Transverse colon (tissue), 4 donors: ENCODE results near the gene SBNO1. TPM values are rescaled to one million over a fixed set of nuclear protein-coding genes. Genes with fewer than 3 reads are reported as not detected.
A peak's percentile ranks its signal among the peaks of the same experiment; 100 is the strongest.
"Not testable (repeated sequence)": the region's sequence is repeated elsewhere in the genome, so short reads cannot be mapped to it uniquely, and the experiment has no call there.

Experiments
- DNase-seq: peaks from one replicate; pipeline ENCODE4 v3.0.0-alpha.2; 2019
- H3K27ac ChIP-seq, 4 donors: fragments of 200-600 bp; sonication (generic); 2 replicates each; pipeline ENCODE4 v1.5.1; 2016 to 2018; ENCODE audit warnings: inconsistent platforms in 4 of 4
- H3K27me3 ChIP-seq: fragments of 200-600 bp; sonication (generic); 2 replicates; pipeline ENCODE4 v1.5.1; 2017; ENCODE audit warnings: inconsistent platforms
- H3K36me3 ChIP-seq, 4 donors: fragments of 200-600 bp; sonication (generic); 2 replicates each; pipeline ENCODE4 v1.5.1; 2017 to 2019; ENCODE audit warnings: inconsistent platforms in 4 of 4
- H3K4me1 ChIP-seq, 4 donors: fragments of 200-600 bp; sonication (generic); 2 replicates each; pipeline ENCODE4 v1.5.1; 2017 to 2020; ENCODE audit warnings: inconsistent platforms in 4 of 4
- H3K4me3 ChIP-seq, 4 donors: fragments of 200-600 bp; sonication (generic); 1 replicate in 1 of 4; 2 replicates in 3 of 4; pipeline versions ENCODE4 v1.5.1 to v1.6.1; 2017 to 2019; ENCODE audit warnings: inconsistent platforms in 4 of 4
- H3K9me3 ChIP-seq, 2 donors: fragments of 200-600 bp; sonication (generic); 2 replicates each; pipeline ENCODE4 v1.5.1; 2017 to 2019; ENCODE audit warnings: inconsistent platforms in 2 of 2
- CTCF ChIP-seq, 5 experiments: fragments of 200-600 bp in 3 of 5; fragments of 450-650 bp in 2 of 5; sonication (generic) in 3 of 5; IDR thresholded peaks; 1 replicate in 2 of 5; 2 replicates in 3 of 5; pipeline ENCODE4 v1.5.1; 2016 to 2017; ENCODE audit warnings: antibody characterized with exemption in 5 of 5, inconsistent platforms in 3 of 5, mild to moderate bottlenecking in 2 of 5, moderate library complexity in 1 of 5
- EP300 ChIP-seq: sonication (generic); formaldehyde crosslinking; IDR thresholded peaks from one replicate; pipeline ENCODE4 v1.6.1; 2017; ENCODE audit warnings: antibody characterized with exemption, low read depth
- POLR2A ChIP-seq: fragments of 450-650 bp; IDR thresholded peaks from one replicate; pipeline ENCODE4 v1.6.1; 2016; ENCODE audit warnings: antibody characterized with exemption, mild to moderate bottlenecking, moderate library complexity
- POLR2AphosphoS5 ChIP-seq, 3 donors: sonication (generic); formaldehyde crosslinking; IDR thresholded peaks; one replicate each; pipeline ENCODE4 v1.6.1; 2016; ENCODE audit warnings: antibody characterized with exemption in 3 of 3
- WGBS, 2 donors: methylation state at CpG; one replicate each; pipeline ENCODE4 v1.1.5; 2018; ENCODE audit warnings: low coverage in 1 of 2; 5-methylcytosine and 5-hydroxymethylcytosine counted together
- in situ Hi-C, 4 donors: fragments of 200-750 bp; cut with MboI; loops; one replicate each; pipeline versions ENCODE4 v1.15.0 to v1.15.1; 2017; ENCODE audit warnings: low sequenced_read_pairs in 3 of 4, low pct_ligation_motif_present in 1 of 4, low pct_unique_long_range_greater_than_20kb in 1 of 4
- intact Hi-C: fragments of 100-400 bp; cut with DNase I; formaldehyde crosslinking; loops from one replicate; pipeline ENCODE4 v1.15.1; 2023; ENCODE audit warnings: low total_unique reads
- total RNA-seq, 4 donors: library from RNA; depleted of rRNA; stranded (reverse); fragments of >200 nt; gene quantifications; one replicate each; pipeline ENCODE4 v1.1.0, GENCODE V29; 2016

The SBNO1 gene
- total RNA-seq, 4 donors from 2014 or later = 14.6 to 26.9 (median 23.8) TPM

DNA sequence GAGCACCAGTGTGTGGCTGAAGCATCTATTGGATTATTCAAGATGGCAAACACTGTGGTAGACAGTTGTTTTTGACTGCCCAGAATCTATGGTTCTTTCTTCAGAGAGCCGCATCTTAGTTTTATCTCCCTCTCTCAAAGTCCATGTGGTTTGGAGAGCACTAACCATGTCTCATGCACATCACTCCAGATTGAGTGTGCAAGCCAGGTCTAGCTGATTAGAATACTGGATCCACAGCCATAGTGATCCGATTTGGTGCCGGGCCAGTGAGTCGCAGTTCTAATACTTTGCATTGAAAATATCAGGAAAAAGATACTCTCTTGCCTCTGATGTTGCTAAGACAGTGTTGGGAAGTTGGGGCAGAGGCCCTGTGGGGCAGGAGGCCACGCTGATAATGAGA, 4.6 kb upstream of the SBNO1 start:
- 90 to 95% methylated on average over 4 to 5 of the region's 5 CpGs for WGBS, 2 donors
- Histone ChIP-seq H3K4me3 (no peak overlapping the region), H3K27me3 (no peaks in the 10 kb centered on the region), H3K36me3 (no peaks in the 10 kb centered on the region), H3K4me1 (peaks cover 4 to 8% (median 5%) of the 10 kb centered on the region in 4 donors), H3K9me3 (no peaks in the 10 kb centered on the region), H3K27ac (no peak overlapping the region)
- in situ Hi-C loops (loop anchor here in 1 of 4 donors (10.0 kb wide), 1 partner anchor 104 kb away; no protein-coding TSS in a partner anchor), intact Hi-C loops (no loop called here)
- no peak for TF ChIP-seq CTCF (IDR thresholded peaks at IDR 0.05)
- TF ChIP-seq POLR2A = no peak
- TF ChIP-seq POLR2AphosphoS5 (IDR thresholded peaks at IDR 0.05) = no peak
- no peak for TF ChIP-seq EP300
- no peak for DNase-seq

DNA sequence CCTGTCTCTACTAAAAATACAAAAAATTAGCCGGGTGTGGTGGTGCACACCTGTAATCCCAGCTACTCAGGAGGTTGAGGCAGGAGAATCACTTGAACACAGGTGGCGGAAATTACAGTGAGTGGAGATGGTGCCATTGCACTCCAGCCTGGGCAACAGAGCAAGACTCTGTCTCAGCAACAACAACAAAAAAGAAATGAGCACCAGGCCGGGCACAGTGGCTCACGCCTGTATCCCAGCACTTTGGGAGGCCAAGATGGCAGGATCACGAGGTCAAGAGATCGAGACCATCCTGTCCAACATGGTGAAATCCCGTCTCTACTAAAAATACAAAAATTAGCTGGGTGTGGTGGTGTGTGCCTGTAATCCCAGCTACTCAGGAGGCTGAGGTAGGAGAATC, 3.8 kb upstream of the SBNO1 start:
- H3K4me3 ChIP-seq, H3K27me3 ChIP-seq, H3K9me3 ChIP-seq, DNase-seq, H3K27ac ChIP-seq, H3K4me1 ChIP-seq, intact Hi-C loops, H3K36me3 ChIP-seq: not testable (repeated sequence)
- 96 to 98% methylated on average over 6 to 7 of the region's 7 CpGs for whole genome bisulfite sequencing, 2 donors
- in situ Hi-C loops = loop anchor here in 1 of 4 donors (10.0 kb wide), 1 partner anchor 104 kb away; no protein-coding TSS in a partner anchor

- 93 to 100% methylated on average over 2 to 4 of the region's 4 CpGs for WGBS, 2 donors
- DNase-seq = no peak
- no peaks in the 10 kb centered on the region for H3K9me3 ChIP-seq
- peak overlapping the region in 2 of 4 donors; percentile 2 to 23 for H3K27ac ChIP-seq
- H3K27me3 ChIP-seq = no peaks in the 10 kb centered on the region
- TF ChIP-seq POLR2AphosphoS5 (IDR thresholded peaks at IDR 0.05) (no peak), EP300 (no peak), POLR2A (no peak), CTCF (IDR thresholded peaks at IDR 0.05) (no peak)
- in situ Hi-C loops (loop anchor here in 1 of 4 donors (10.0 kb wide), 1 partner anchor 103 kb away; no protein-coding TSS in a partner anchor), intact Hi-C loops (no loop called here)
- no peaks in the 10 kb centered on the region for H3K36me3 ChIP-seq
- no peak overlapping the region for H3K4me3 ChIP-seq
- peaks cover 4 to 17% (median 11%) of the 10 kb centered on the region in 4 donors for H3K4me1 ChIP-seq
These were observed 2.9 kb upstream of the SBNO1 start for GRCh38 chr12:123367511-123367910.

GRCh38 chr12:123365025-123365917, 624 bp upstream of the SBNO1 start:
- H3K27me3 ChIP-seq = no peaks in the 10 kb centered on the region
- intact Hi-C loops (loop anchor here (2.0 kb wide), 1 partner anchor 24 kb away; no protein-coding TSS in a partner anchor), in situ Hi-C loops (loop anchor here in 1 of 4 donors (10.0 kb wide), 1 partner anchor 100 kb away; no protein-coding TSS in a partner anchor)
- peak; percentile 65 to 92 (median 76) for TF ChIP-seq CTCF (IDR thresholded peaks at IDR 0.05)
- peak; percentile 68 for TF ChIP-seq POLR2A
- peak; percentile 77 to 92 (median 92) for TF ChIP-seq POLR2AphosphoS5 (IDR thresholded peaks at IDR 0.05)
- TF ChIP-seq EP300 = no peak
- WGBS, 2 donors = 0 to 1% methylated on average over 12 to 51 of the region's 61 CpGs
- peak overlapping the region; percentile 93 to 98 (median 96) for H3K27ac ChIP-seq
- peak overlapping the region; percentile 81 to 87 (median 83) for H3K4me3 ChIP-seq
- H3K4me1 ChIP-seq = peaks cover 4 to 33% (median 14%) of the 10 kb centered on the region in 4 donors
- peak; percentile 99 for DNase-seq
- H3K36me3 ChIP-seq = no peaks in the 10 kb centered on the region
- no peaks in the 10 kb centered on the region for H3K9me3 ChIP-seq
